Measurements from ENCODE around the gene LOXL1. TPM values are rescaled to one million over a fixed set of nuclear protein-coding genes. Genes with fewer than 3 reads are reported as not detected.

LOXL1 gene
- total and polyA plus RNA-seq, 2 of the 4 experiments (the other 2 are of a cell fraction) = 148 to 332 TPM

GRCh38 chr15:73952913-73953750 lies 26.9 kb downstream of the LOXL1 start:
- ChIA-PET CTCF (no interaction called here), POLR2A (ENCODE audit: unreplicated experiment) (no interaction called here)
- no peak overlapping the region for H2BK5ac ChIP-seq (ENCODE audit: low read depth, low read length, poor library complexity, severe bottlenecking)
- BruUV-seq (replicated peaks) = no TSS peak
- no peak for TF ChIP-seq NFE2L2 (IDR thresholded peaks at IDR 0.05; ENCODE audit: low read depth, low read length)
- TF ChIP-seq SMC3 (IDR thresholded peaks at IDR 0.05; ENCODE audit: low read depth, low read length) = no peak
- no peak for TF ChIP-seq BHLHE40 (IDR thresholded peaks at IDR 0.05; ENCODE audit: low read depth, low read length)
- TF ChIP-seq CHD1 (IDR thresholded peaks at IDR 0.05; ENCODE audit: low read depth, low read length) = no peak
- TF ChIP-seq FOS (IDR thresholded peaks at IDR 0.05; ENCODE audit: low read depth, low read length) = no peak
- no peak for TF ChIP-seq MXI1 (IDR thresholded peaks at IDR 0.05; ENCODE audit: borderline replicate concordance, low read depth, low read length)
- TF ChIP-seq RFX5 (IDR thresholded peaks at IDR 0.05; ENCODE audit: low read depth, low read length) = no peak
- TF ChIP-seq RAD21 (IDR thresholded peaks at IDR 0.05; ENCODE audit: low read length) = no peak
- no peaks in the 10 kb centered on the region for H3K27me3 ChIP-seq (ENCODE audit: control insufficient read depth, insufficient read depth, low read length)
- H2AK5ac ChIP-seq (ENCODE audit: low read depth, low read length) = 0 out of 2 replicates have a peak overlapping the region, but pooled peaks have one; percentile 6
- H2BK120ac ChIP-seq (ENCODE audit: low read depth, low read length) = no peak overlapping the region
- in situ Hi-C loops (cut with MboI; ENCODE audit: low sequenced_read_pairs) (no loop called here), dilution Hi-C loops (cut with HindIII; ENCODE audit: low sequenced_read_pairs, unreplicated experiment) (no loop called here), intact Hi-C loops (cut with micrococcal nuclease) (no loop called here)
- peaks cover 35% of the 10 kb centered on the region for H3K36me3 ChIP-seq (ENCODE audit: control insufficient read depth, insufficient read depth, low read length)
- no peak overlapping the region for H4K8ac ChIP-seq (ENCODE audit: low read depth in 2 of 2, low read length in 2 of 2)
- 0 out of 2 replicates have a peak, but pooled peaks cover 2% of the 10 kb centered on the region for H4K20me1 ChIP-seq (ENCODE audit: insufficient read depth, low read length)
- H3K9me3 ChIP-seq (ENCODE audit: control insufficient read depth, insufficient read depth, low read length) = no peaks in the 10 kb centered on the region
- 0 out of 4 replicates have a peak, but pooled peaks cover 0 to 2% of the 10 kb centered on the region in 2 experiments for H3K79me1 ChIP-seq (ENCODE audit: low read depth in 1 of 2, low read length in 2 of 2)
- ATAC-seq (ENCODE audit: low read depth) (no peak), DNase-seq (no peak)
- no peak overlapping the region for H2BK15ac ChIP-seq (ENCODE audit: low read depth, low read length)
- H3K4me2 ChIP-seq (ENCODE audit: low read depth, low read length) = no peak overlapping the region
- H3K27ac ChIP-seq (ENCODE audit: insufficient read depth, low read length) = no peak overlapping the region
- peaks cover 15% of the 10 kb centered on the region for H3K9me1 ChIP-seq (ENCODE audit: insufficient read depth, low read length)
- peak overlapping the region; percentile 14 for H2AK9ac ChIP-seq (replicated peaks; ENCODE audit: low read depth, low read length, poor library complexity)
- no peak overlapping the region; the same call in 1 of the 2 replicates for H3K4ac ChIP-seq (ENCODE audit: low read depth, low read length)
- H3K4me1 ChIP-seq (ENCODE audit: control insufficient read depth, insufficient read depth, low read length) = peaks cover 23% of the 10 kb centered on the region
- peak overlapping the region; percentile 19 for H2AFZ ChIP-seq (replicated peaks; ENCODE audit: low read length, poor library complexity)
- H4K91ac ChIP-seq (ENCODE audit: insufficient read depth, low read depth, low read length) = no peak overlapping the region; the same call in 1 of the 2 replicates
- H3K18ac ChIP-seq (ENCODE audit: low read depth, low read length) = no peak overlapping the region
- H3K23ac ChIP-seq (ENCODE audit: low read depth, low read length) = no peak overlapping the region
- no peak overlapping the region for H2BK20ac ChIP-seq (ENCODE audit: low read depth, low read length)
- 92% methylated on average over 4 of the region's 10 CpGs; no CpG with 5 or more reads in 1 of the 2 experiments for WGBS, 2 experiments (ENCODE audit: extremely low coverage in 2 of 2, insufficient read length in 1 of 2)
- H3K14ac ChIP-seq (replicated peaks; ENCODE audit: low read depth, low read length) = no peak overlapping the region
- H3K4me3 ChIP-seq (ENCODE audit: insufficient read depth, low read depth, low read length) = no peak overlapping the region
- H3K56ac ChIP-seq (ENCODE audit: extremely low read depth, insufficient read depth, low read length) = no peak overlapping the region
- no peak overlapping the region for H3K9ac ChIP-seq (ENCODE audit: low read depth, low read length)
- H4K5ac ChIP-seq (ENCODE audit: low read depth, low read length) = no peak overlapping the region
